ENCODE results near the gene TTK.

DNA sequence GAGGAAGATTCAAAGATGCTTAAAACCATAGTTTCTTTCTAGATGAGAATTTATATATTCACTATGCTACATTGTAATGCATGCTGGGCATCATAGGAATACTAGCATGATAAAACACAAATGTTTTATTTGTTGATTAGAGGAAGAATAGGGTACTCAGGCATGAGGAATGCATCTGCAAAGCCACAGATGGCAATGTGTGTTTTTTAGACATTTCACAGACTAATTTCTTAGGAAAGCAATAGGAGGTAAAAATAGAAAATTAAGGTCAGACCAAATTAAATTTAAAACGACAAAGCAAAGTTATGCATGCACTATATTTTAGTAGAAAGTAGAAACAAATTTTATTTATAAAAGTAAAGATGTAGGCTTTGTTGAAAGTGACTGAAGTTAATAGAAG, 2.1 kb downstream of the TTK start:
- TF ChIP-seq, protein P1, sequence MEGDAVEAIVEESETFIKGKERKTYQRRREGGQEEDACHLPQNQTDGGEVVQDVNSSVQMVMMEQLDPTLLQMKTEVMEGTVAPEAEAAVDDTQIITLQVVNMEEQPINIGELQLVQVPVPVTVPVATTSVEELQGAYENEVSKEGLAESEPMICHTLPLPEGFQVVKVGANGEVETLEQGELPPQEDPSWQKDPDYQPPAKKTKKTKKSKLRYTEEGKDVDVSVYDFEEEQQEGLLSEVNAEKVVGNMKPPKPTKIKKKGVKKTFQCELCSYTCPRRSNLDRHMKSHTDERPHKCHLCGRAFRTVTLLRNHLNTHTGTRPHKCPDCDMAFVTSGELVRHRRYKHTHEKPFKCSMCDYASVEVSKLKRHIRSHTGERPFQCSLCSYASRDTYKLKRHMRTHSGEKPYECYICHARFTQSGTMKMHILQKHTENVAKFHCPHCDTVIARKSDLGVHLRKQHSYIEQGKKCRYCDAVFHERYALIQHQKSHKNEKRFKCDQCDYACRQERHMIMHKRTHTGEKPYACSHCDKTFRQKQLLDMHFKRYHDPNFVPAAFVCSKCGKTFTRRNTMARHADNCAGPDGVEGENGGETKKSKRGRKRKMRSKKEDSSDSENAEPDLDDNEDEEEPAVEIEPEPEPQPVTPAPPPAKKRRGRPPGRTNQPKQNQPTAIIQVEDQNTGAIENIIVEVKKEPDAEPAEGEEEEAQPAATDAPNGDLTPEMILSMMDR (IDR thresholded peaks at IDR 0.05) = no peak
- no peak for TF ChIP-seq EZH2 (IDR thresholded peaks at IDR 0.05)
- TF ChIP-seq EZH2phosphoT487 (IDR thresholded peaks at IDR 0.05) = no peak
